ENCODE measurements around the gene RTN4RL1.

Gene RTN4RL1

DNA sequence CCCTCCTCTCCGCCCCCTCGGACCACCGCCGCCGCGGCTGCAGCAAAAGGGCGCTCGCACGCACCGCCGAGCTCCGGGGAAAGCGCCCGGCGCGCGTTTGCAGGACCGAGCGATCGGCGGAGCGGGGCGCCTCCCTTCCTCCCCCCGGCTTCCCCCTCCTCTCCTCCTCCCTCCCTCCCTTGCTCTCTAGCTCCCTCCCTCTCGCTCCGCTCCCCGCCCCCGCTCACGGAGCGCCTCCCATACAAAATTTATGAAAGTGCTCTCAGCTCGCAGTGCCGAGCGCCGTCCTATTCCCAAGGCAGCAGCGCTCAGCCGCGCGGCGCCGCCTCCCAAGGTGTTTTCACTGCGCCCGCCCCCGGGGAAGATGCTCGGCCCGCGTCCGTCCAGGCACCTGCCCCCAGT lies at the start of gene RTN4RL1:
Gene RTN4RL1 (minus strand): TSS at position 115 of the 402 bp plus-strand sequence. CDS start 469 bp downstream, outside the sequence.
- in situ Hi-C loops (cut with MboI; ENCODE audit: low sequenced_read_pairs) = no loop called here

DNA sequence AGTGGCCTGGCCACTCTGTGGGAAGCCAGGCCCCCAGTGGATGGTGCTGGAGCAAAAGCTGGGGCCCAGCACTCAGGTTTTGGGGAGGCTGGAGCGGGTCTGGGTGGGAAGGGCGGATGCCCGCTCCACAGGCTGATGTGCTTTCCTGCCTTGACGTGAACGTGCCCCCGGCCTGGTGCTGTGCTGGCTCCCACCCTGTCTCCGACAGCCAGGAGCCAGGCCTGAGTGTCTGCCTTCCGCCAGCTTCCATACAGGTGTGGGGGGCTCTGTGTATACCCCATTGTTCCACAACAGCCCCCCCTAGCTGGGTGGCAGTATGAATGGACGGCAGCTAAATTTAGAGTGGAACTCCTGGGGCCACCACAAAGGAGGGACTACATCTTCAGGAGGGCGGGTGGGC lies 49.8 kb upstream of the RTN4RL1 start:
- in situ Hi-C loops (cut with MboI; ENCODE audit: low sequenced_read_pairs) = loop anchor here (25.0 kb wide), 1 partner anchor 162 kb away; no protein-coding TSS in a partner anchor

DNA sequence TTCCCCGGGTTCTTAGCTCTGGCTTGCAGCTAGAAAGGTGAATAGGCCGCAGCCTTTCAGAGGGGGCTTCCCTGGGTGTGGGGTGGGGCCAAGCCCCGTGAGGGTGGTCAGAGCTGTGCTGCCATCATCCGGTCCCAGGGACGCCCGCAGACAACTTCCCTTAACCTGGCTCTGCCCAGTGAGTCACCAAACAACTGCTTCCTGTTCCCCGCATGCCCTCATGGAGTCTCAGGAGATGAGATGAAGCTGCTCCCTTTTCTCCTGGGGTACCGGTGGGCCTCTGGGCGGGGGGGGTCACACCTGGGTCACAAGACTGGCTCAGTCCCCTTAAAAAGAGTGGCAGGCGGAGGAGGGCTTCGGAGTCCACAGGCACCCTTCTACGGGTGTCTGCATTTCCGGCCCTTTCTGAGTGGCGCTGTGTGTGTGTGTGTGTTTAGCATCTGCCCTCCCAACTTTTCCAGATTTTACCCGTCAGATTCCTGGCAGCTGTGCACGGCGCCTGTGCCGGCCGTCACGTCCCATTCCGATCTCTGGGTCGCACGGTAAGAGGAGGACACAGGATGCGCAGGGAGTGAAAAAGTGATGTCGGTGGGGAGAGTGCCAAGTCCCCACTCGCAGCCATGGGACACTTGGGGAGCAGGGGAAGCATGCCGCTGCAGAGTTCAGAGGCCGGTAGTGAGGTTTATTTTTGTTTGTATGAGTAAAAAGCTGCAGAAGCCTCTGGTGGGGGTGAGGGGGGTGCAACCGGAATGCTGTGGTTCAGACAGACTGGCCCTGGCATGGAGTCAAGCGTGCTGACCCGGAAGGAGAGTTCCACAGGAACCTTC lies 46.5 kb upstream of the RTN4RL1 start:
- in situ Hi-C loops (cut with MboI; ENCODE audit: low sequenced_read_pairs) = loop anchor here (25.0 kb wide), 1 partner anchor 166 kb away; no protein-coding TSS in a partner anchor

DNA sequence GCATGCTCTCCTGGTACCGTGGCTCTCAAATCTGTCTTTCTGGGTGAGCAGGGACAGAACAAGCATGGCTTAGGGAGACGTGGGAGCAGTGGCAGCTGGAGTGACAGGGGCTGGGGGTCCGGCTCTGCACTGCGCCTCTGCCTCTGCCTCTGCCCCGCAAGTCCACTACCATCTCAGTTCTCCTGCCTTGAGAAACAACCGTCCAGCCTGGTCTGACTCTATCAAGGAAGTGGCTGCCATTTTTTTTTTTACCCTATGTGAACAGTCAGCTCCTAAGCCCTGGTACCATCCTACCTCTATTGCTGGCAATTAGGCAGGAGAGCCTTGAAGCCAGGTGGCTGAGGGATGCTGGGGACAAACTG lies 45.9 kb upstream of the RTN4RL1 start:
- in situ Hi-C loops (cut with MboI; ENCODE audit: low sequenced_read_pairs) = loop anchor here (25.0 kb wide), 1 partner anchor 166 kb away; no protein-coding TSS in a partner anchor

DNA sequence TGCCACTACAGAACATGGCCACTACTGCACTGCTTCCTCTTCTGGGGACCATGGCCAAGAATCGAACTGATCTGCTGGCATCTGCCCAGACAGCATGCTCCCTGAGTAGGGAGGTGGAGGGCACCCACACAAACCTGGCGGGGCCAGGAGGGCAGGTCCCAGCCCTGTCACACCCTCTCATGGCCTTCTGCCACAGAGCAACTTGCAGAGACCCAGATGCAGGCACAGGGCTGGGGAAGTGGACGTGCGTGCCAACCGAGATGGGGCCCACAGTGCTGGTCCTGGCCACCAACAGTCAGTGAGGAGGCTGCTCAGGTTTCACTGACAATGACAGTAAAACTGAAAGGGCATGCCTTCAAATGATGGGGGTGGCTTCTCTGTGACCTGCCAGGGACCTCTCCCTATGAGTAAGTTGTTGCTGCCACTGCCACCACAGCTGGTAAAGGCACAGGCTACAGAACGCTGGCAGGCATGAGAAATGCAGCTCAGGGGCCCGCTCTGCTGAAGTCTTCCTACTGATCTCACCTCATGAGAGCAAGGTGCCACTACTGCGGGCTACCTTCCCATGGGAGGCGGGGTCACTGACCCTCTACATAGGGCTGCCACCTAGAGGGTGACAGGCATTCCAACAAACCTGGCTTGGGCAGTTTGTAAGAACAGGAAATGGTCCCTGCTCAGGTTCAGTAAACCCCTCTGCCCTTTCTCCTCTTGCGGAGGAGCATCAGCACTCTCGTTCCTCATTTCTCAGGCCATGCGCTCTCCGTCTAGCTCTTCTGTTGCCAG lies 45.3 kb upstream of the RTN4RL1 start:
- in situ Hi-C loops (cut with MboI; ENCODE audit: low sequenced_read_pairs) = loop anchor here (25.0 kb wide), 1 partner anchor 167 kb away; no protein-coding TSS in a partner anchor

- in situ Hi-C loops (cut with MboI; ENCODE audit: low sequenced_read_pairs) = loop anchor here (25.0 kb wide), 1 partner anchor 169 kb away; no protein-coding TSS in a partner anchor
Measured at GRCh38 chr17:2068519-2069051, 43.5 kb upstream of the RTN4RL1 start.

DNA sequence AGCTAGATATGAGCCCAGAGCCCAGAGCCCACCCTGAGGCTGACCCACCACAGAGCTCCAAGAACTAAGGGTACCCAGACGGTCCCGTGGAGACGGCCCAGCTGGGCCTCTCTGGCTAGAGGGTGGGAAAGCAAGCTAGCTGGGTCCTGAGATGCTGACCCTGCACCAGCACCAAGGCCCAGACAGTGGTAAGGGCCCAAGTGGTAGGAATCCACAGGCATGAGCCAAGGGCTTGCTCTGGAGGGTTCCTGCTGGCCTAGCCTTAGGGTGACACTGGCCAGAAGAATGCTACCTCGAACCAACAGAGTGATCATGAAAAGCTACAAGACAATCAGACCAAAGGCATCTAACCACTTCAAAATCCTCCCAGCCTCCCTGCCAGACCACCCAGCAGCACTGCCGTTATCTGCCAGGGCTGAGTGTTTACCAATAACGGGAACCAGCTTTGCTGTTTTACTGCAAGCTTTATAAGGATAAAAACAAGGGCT lies 42.9 kb upstream of the RTN4RL1 start:
- in situ Hi-C loops (cut with MboI; ENCODE audit: low sequenced_read_pairs) = loop anchor here (25.0 kb wide), 1 partner anchor 169 kb away; no protein-coding TSS in a partner anchor

- in situ Hi-C loops (cut with MboI; ENCODE audit: low sequenced_read_pairs) = loop anchor here (25.0 kb wide), 1 partner anchor 170 kb away; no protein-coding TSS in a partner anchor
Measured at GRCh38 chr17:2067608-2068024, 42.5 kb upstream of the RTN4RL1 start.

DNA sequence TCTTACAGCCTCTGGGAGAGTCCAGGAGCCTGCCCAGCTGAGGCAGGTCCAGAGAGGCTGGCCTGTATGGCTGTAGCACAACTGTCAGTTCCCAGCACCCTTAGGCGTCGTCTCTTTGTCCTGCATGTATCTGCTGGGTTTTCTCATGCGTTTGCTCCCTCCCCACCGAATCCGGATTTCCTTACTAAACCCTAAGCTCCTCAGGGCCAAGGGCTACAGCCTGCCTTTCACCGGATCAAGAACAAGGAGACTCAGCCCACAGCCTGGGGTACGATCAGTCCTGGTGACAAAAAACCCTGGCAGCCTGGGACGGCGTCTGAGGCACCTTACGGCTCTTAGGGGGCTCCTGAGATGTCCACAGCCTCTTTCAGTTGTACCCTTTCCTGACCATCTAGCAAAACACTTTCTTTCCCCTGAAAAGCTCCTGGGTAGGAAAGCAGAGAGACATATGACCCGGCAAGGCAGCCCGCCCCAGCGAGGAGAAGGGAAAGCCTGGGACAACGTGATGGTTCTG lies 42.0 kb upstream of the RTN4RL1 start:
- in situ Hi-C loops (cut with MboI; ENCODE audit: low sequenced_read_pairs) = loop anchor here (25.0 kb wide), 1 partner anchor 170 kb away; no protein-coding TSS in a partner anchor

DNA sequence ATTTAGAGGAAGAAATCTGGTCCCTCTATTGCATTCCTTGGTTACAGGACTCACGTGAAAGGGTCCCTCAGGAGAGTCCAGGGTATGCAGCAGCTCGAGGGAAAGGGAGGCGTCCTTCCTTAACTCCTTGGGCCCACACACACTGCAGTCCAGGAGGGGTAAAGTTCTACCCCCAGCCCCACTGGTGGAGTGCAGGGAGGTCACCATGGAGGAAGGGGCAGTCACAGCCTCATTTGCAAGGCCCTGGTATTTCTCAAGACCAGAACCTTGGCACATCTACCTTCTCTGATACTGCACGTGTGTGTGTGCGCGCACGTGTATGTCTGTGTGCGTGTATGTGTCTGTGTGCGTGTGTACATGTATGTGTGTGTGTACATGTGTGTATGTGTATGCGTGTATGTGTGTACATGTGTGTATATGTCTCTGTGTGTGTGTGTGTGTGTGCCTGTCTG lies 40.8 kb upstream of the RTN4RL1 start:
- in situ Hi-C loops (cut with MboI; ENCODE audit: low sequenced_read_pairs) = loop anchor here (25.0 kb wide), 1 partner anchor 171 kb away; no protein-coding TSS in a partner anchor

DNA sequence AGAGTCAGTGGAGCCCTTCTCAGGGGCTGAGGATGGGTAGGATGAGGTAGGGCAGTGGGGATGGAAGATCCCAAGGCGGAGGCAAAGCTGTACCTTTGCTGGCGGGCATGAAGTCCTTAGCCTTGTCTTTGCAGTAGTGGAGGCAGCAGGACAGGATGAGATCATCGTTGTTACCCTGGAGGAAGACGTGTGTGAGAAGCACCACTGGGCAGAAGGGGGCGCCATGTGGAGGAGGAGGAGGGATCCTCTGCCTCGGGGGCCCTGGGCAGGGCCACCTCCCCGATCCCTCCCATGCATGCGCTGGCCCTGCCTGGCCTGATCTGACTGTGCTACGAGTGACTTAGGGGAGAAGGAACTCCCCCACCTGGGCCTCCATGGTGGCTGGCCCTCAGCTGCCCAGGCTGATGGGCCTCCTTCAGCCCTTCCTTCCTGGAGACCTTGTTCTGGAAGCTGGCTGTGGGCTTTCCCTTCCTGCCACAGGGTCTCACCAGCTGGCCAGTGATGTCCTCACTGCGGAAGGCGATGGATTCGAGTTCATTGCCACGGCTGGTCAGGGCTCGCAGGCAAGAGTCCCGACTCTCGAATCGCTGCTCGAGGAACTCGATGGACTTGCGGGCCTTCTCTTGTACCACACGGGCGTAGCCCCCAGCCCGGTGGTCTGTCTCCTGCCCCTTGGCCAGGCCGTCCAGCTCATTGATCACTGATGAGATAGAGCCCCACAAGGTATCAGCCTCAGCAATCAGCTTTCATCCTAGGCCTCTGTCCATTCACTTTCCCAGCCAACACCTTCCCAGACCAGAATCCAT lies 40.0 kb upstream of the RTN4RL1 start:
- in situ Hi-C loops (cut with MboI; ENCODE audit: low sequenced_read_pairs) = loop anchor here (25.0 kb wide), 1 partner anchor 172 kb away; no protein-coding TSS in a partner anchor

DNA sequence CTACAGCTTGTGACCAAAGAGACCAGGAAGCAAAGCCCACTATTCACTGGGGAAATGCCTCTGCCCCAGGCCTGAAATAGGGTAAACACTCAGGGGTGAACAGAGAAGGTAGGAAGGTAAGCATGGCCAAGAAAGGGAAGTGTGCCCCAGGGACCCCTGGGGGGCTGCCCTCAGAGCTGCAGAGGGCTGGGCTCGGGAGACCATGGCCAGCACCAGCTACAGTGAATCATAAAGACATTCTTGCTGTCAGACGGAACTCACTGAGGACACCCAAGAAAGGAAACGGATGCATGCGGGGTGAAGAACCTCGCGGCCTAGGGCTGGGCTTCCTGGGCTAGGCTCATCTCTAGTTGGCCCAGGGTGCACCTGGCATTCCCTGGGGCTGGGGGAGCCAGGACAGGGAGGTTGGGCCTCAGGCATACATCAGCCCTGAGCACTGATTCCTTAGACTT lies 39.4 kb upstream of the RTN4RL1 start:
- in situ Hi-C loops (cut with MboI; ENCODE audit: low sequenced_read_pairs) = loop anchor here (25.0 kb wide), 1 partner anchor 173 kb away; no protein-coding TSS in a partner anchor

- in situ Hi-C loops (cut with MboI; ENCODE audit: low sequenced_read_pairs) = loop anchor here (25.0 kb wide), 1 partner anchor 173 kb away; no protein-coding TSS in a partner anchor
Measured at GRCh38 chr17:2064147-2064489, 39.0 kb upstream of the RTN4RL1 start.

DNA sequence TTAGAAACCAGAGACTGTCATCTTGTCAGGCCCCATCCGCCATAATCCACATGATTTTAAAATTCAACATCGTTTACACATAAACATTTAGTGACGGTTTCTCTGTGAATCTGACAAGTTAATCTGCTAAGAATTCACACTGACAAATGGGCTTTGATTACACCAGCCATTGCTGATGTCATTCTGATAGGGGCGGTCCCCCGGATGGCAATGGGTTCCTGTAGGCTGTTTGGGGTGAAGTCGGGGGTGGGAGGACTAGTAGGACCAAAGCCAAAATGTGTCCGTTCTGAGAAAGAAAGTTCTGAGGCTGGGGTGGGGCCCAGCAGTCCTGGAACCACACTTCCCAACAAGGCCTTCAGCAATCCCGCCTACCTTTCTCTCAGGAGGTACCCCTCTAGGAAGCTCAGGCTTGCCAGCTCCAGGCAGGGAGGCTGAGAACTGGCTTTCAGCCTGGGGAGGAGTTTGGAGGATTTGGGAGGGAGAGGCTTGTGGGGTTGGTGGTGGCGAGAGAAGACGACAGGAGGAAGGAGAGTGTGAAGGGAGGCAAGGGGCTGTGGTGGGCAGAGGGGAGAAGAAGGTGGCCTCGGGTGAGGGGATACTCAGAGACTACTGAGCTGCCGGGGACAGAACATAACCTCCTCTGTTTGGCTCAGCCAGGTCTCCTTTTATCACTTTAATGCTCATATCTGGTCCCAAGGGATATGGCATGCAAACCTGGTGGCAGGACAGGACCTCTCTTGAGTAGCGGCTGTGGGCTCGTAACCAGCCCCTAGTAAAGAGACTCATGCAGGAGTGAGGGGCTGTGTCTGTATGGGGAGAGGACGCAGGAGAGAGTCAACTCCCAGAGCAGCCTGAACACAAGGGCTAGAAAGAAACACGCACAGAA lies 38.4 kb upstream of the RTN4RL1 start:
- in situ Hi-C loops (cut with MboI; ENCODE audit: low sequenced_read_pairs) = loop anchor here (25.0 kb wide), 1 partner anchor 174 kb away; no protein-coding TSS in a partner anchor

- in situ Hi-C loops (cut with MboI; ENCODE audit: low sequenced_read_pairs) = loop anchor here (25.0 kb wide), 1 partner anchor 175 kb away; no protein-coding TSS in a partner anchor
Measured at GRCh38 chr17:2062571-2063183, 37.5 kb upstream of the RTN4RL1 start.

- in situ Hi-C loops (cut with MboI; ENCODE audit: low sequenced_read_pairs) = loop anchor here (25.0 kb wide), 1 partner anchor 176 kb away; no protein-coding TSS in a partner anchor
Measured at GRCh38 chr17:2061441-2061958, 36.4 kb upstream of the RTN4RL1 start.

GRCh38 chr17:2060681-2061440 lies 35.7 kb upstream of the RTN4RL1 start:
- in situ Hi-C loops (cut with MboI; ENCODE audit: low sequenced_read_pairs) = loop anchor here (25.0 kb wide), 1 partner anchor 176 kb away; no protein-coding TSS in a partner anchor
